Measurements from ENCODE around the gene MALT1.

DNA sequence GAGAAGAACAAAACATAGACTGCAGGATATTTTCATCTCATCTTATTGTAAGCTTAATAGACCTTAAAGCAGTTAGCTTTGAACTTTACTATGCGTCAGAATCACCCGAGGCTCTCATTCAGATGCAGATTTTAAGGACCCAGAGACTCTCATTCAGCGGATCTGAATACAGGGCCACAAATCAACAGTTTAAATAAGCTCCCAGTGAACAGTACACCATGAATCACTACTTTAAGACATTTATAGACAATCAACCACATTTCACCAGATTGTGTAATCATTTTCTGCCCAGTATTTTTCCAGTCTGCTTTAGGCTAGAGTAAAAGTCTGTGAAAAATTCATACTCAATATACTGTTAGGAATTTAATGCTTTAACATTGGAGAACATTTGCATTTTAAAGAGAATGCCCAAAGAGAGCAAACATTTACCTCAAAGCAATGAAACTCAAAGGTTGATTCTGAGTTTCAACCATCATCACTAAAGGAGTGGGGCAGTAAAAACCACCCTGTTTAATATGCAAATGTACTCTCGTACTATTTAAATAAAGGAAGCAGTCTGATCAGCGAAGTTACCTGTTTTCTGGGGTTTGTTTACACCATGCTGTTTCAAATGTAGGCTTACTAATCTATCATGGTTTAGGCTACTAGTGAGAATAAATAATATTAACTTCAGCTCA is 31.4 kb upstream of the MALT1 start:
- TF ChIP-seq POLR2AphosphoS5 (IDR thresholded peaks at IDR 0.05; ENCODE audit: borderline replicate concordance, low read depth, low read length) (peak; percentile 75; the same call in 1 of the 2 replicates), EZH2 (IDR thresholded peaks at IDR 0.05) (no peak), FOXP2 (optimal IDR thresholded peaks at IDR 0.05; ENCODE audit: control extremely low read depth, extremely low read length, insufficient read depth) (no peak)
